SIG-M5 treated with dmso at 0.1 percent for 504 hours (cell line): ENCODE measurements around the gene NR0B2.

Source experiments
- DNase-seq: peaks from one replicate; lab custom pipeline; 2025; ENCODE audit not compliant: unreplicated experiment; lab: John Stamatoyannopoulos, UW

The NR0B2 gene

GRCh38 chr1:26938004-26938658, 24.4 kb upstream of the NR0B2 start:
- DNase-seq: no peak

- DNase-seq: no peak
These were observed 23.0 kb upstream of the NR0B2 start for GRCh38 chr1:26936823-26937222.

GRCh38 chr1:26932531-26932930, 18.8 kb upstream of the NR0B2 start:
- DNase-seq: peak; percentile 92

GRCh38 chr1:26923711-26924110, 9.9 kb upstream of the NR0B2 start:
- DNase-seq: no peak

- DNase-seq: no peak
These were observed 9.1 kb upstream of the NR0B2 start for GRCh38 chr1:26922901-26923300.

GRCh38 chr1:26922431-26922729, 8.6 kb upstream of the NR0B2 start:
- no peak for DNase-seq

- peak; percentile 94 for DNase-seq
These were observed 8.0 kb upstream of the NR0B2 start, which contains the start of gene NUDC for GRCh38 chr1:26921540-26922430. NUDC (plus strand) TSS chr1:26921743; CDS start chr1:26921849, 106 bp downstream.

- DNase-seq: no peak
These were observed 7.4 kb upstream of the NR0B2 start for GRCh38 chr1:26921126-26921539.

GRCh38 chr1:26915204-26915842, 1.5 kb upstream of the NR0B2 start:
- DNase-seq: no peak

- DNase-seq: no peak
These were observed 404 bp downstream of the NR0B2 start for GRCh38 chr1:26913389-26913753.

- DNase-seq: no peak
These were observed 1.7 kb downstream of the NR0B2 start for GRCh38 chr1:26912147-26912490.

GRCh38 chr1:26911399-26912146, 2.2 kb downstream of the NR0B2 start:
- DNase-seq: no peak

- no peak for DNase-seq
These were observed 3.2 kb downstream of the NR0B2 start for GRCh38 chr1:26910343-26911160.

- DNase-seq: no peak
These were observed 3.8 kb downstream of the NR0B2 start for GRCh38 chr1:26909951-26910342.

- DNase-seq: no peak
These were observed 6.5 kb downstream of the NR0B2 start for GRCh38 chr1:26907071-26907917.

- DNase-seq: no peak
These were observed 12.8 kb downstream of the NR0B2 start for GRCh38 chr1:26900815-26901511.

GRCh38 chr1:26900001-26900814, 13.6 kb downstream of the NR0B2 start, which contains the start of gene GPATCH3:
GPATCH3 (minus strand) TSS chr1:26900467; CDS start chr1:26900442, 25 bp downstream.
- peak; percentile 76 for DNase-seq

- no peak for DNase-seq
These were observed 16.4 kb downstream of the NR0B2 start for GRCh38 chr1:26897351-26897750.
